NCI-H2196 (cell line): ENCODE measurements around the gene GDF7.

ENCODE experiments used
- DNase-seq: peaks from one replicate; lab custom pipeline; 2025; ENCODE audit not compliant: unreplicated experiment; lab: John Stamatoyannopoulos, UW

The GDF7 gene

GRCh38 chr2:20627712-20628380 lies 39.1 kb upstream of the GDF7 start:
- DNase-seq = no peak

GRCh38 chr2:20629181-20629580 lies 37.8 kb upstream of the GDF7 start:
- DNase-seq = no peak

GRCh38 chr2:20629581-20630171 lies 37.3 kb upstream of the GDF7 start:
- no peak for DNase-seq

GRCh38 chr2:20630967-20631366 lies 36.0 kb upstream of the GDF7 start:
- no peak for DNase-seq

- no peak for DNase-seq
These were observed 35.2 kb upstream of the GDF7 start for GRCh38 chr2:20631617-20632307.

DNA sequence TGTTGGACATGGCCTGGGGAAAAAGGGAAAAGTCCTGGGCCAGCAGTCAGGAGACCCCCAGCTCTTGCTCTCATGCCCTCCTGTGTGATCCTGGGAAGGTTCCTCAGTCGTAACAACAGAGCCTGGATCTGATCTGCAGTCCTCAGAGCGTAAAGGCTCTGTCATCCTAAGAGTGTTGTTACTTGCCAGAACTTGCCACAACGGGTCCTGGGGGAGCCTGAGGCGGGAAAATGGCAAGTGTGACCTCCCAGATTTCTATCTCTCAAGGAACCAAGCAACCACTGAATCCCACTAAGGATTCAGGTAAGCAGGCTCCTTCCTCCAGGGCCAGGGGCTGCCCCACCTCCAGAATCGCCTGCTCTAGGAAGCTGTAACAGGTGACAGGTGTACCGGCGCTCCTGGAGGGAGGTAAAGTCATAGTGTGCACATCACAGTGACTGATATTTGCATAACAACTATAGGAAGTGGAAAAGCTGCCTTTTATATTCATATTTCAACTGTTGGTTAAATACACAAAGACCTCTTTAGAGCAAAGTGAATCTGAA lies 34.4 kb upstream of the GDF7 start:
- no peak for DNase-seq

DNA sequence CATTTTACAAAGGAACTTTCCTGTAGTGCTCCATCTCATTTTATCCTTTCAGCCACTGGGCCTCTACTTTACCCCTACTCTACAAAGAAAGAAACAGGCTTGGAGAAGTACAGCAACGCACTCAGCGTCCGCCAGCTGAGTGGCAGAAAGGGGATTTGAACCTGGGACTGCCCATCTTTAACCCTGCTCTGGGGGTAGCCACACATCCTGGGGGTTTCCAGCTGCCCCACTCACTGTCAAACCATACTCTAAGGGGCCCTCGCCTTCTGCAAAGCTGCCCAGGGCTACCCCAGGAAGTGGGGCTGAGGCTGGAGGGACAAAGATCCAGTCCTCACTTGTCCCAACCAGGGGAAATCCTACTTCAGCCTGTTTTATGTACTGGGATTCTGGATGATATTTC lies 33.9 kb upstream of the GDF7 start:
- DNase-seq = no peak

DNA sequence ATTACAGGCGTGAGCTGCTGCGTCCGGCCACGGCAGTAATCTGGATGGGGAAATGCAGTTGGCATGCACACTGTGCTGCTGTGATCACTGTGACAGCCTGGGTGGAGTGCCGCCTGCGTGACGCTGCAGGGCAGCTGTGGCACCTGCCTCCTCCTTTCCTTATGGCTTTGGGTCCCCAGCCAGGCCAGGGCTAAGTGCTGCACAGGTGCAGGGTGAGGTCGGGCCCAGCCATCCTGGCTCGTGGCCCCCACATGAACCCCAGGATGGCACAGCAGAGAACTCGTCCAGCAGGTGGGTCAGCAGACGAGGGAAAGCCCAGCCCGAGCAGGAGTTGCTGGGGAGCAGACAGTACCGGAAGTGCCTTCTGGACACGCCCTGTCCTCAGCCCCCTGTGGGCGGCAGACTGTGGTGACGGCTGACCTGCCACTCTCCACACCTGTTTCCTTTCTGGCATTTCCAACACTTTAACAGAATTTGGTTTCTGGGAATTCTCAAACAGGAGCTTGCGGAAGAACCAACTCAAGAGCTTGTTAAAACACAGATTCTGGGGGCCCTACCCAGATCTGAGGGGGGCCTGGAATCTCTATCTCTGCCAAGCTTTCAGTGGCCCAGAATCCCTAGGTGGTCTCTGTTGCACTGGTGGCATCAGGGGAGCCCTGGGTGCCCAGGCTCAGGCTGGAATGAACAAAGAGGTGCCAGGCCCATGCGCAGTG lies 33.0 kb upstream of the GDF7 start:
- DNase-seq = peak; percentile 76

DNA sequence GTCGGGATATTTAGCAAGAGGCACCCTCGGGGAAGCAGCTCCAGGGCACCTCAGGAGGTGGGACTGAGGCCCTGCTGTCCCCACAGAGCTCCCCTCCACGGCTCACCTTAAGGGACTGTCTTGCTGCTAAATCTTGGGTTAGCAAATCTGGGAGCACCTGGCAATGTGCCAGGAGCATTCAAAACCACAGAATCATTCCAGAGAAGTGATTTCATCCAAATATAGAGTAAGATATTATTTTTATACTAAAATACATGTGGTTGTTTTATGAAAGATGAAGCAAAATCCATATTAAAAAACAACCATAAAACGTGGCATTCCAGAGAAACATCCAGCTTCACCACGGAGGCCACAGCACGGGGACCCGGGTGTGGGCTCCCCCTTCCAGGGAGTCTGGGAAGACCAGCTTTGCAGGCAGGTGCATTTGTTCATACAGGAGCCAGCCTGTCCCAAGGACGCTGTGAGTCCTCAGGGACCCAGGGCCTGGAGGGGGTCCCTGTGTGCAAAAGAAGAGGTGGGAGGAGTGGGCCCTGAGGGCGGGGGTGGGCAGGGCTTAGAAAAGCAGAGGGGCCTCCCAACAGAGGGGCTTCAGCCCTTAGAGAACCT lies 32.3 kb upstream of the GDF7 start:
- no peak for DNase-seq

DNA sequence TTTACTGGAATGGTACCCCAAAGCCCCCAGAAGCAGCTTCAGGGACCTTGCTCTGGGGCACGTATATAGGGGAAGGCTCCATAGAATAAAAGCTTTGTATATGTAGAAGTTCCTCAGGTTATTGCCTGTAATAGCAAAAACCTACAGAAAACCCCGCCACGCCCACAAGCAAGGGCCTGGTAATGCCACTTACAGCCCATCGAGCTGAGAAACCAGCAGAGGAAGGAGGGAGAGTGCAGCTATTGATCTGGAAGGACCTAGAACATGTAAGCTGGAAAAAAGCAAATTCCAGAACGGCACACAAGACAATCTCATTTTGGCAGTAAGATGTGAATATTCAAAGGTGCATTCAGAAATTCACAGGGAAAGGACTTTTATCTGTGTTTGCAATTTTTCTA lies 31.8 kb upstream of the GDF7 start:
- no peak for DNase-seq

DNA sequence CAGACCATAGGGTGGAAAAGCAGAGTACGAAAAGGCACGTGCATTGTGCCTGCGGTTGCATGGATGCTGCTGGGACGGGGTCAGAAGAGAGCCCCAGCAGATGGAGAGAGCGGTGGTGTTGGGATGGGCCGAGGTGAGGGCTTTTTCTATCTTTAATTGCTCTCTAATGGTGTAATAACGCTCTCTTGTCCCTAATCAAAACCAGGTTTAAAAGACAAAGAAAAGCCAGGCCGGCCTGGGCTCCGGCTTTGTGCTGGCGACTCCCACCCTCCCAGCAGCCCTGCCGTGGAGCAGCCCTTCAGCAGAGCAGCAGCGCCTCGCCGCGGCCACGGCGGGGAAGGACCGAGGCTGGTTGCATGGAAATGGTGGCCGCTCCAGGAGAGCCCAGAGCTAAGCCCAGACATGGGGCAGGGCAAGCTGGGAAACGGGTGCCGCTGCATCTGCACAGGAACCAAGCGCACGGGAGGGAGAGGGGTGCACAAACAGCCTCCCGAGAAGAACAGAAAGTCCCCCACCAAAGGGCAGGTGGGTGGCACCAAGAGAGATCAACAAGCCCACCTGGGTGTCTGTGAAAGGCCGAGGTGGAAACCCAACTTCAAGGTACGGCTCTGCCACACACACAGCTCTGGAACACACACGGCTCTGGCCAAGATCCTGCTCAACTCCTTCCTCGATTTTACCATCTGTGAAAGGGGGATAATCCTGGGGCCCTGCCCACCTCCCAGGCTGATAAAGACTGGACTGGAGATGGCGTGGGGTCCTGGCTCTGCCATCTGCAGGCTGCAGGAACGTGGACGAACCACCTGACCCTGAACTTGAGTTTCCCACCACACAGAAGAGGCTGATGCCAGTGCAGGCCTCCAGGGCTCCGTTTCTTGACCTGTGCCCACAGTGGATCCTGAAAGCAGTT lies 31.0 kb upstream of the GDF7 start:
- DNase-seq = peak; percentile 84

- no peak for DNase-seq
These were observed 29.8 kb upstream of the GDF7 start for GRCh38 chr2:20637147-20637546.

- DNase-seq = no peak
These were observed 28.9 kb upstream of the GDF7 start for GRCh38 chr2:20638014-20638413.

GRCh38 chr2:20638646-20639430 lies 28.1 kb upstream of the GDF7 start:
- no peak for DNase-seq

DNA sequence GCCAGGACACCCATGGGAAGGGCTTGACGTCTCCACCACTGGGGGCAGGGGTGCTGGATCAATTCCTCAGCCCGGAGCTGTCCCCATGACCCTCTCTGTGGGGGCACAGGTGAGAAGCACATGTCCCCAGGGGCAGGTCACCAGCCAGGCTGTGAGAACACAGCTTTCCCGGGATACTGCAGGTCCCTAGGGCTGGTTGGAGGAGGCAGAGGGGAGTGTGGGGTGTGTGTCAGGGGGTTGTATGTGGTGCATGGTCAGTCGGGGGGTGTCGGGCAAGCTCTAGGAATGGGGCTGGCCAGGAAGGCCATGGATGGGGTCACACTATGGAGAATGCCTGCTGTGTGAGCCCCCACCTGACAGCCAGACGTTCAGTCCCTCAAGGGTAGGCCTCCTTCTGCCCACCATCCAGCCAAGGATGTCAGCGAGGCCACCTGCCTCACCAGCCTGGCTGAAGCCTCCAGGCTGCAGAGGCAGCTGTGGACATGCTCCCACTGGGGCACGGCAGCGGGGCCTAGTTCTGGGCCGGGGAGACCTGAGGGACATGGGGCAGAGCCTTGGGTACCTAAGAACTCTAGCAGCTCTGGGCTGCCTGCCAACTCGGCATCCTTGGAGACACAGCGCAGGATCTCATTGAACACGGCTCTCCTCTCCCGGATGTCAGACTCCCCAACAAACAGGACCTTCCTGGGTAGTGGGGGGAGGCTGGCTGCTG lies 26.4 kb upstream of the GDF7 start:
- DNase-seq = no peak

DNA sequence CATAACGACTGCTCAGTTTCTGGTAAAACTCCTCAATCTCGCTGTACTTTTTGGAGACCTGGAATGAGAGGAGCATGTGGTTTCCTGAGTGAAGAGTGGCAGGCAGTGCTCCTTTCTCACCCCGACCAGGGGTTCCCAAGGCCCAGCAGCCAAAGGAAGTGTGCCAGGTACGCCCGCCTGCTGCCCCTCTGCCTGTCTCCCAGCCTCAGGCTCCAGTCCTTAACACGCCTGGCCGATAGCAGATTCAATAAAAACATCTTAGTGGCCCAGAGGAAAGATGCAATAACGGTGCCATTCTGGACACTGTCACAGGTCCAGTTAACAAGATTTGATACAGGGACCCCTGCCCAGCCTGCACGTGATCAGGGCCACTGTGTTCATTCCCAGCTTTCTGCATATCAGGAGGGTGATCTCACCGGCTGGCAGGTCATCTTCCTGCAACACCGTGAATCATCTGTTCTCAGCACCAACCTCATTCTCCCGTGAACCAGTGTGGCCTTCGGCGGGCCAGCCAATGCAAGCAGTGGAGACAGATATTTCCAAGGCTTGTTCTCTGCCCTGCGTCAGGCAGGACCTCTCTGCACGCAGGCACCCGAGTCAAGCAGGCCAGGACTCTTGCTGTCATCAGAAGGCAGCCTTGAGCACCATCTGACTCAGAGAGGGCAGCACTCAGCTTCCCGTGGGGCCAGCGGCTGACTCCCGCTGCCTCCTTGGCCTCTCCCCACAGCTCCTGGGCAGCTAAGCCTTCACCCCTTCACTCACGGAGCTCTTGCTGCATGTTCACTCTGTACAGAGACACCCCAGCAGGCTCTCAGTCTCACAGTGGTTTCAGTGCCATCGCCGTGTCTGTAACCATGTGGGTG lies 25.6 kb upstream of the GDF7 start:
- no peak for DNase-seq

- peak; percentile 53 for DNase-seq
These were observed 24.6 kb upstream of the GDF7 start for GRCh38 chr2:20642055-20642971.
